Measurements from ENCODE around the gene LHX6.

LHX6 gene

DNA sequence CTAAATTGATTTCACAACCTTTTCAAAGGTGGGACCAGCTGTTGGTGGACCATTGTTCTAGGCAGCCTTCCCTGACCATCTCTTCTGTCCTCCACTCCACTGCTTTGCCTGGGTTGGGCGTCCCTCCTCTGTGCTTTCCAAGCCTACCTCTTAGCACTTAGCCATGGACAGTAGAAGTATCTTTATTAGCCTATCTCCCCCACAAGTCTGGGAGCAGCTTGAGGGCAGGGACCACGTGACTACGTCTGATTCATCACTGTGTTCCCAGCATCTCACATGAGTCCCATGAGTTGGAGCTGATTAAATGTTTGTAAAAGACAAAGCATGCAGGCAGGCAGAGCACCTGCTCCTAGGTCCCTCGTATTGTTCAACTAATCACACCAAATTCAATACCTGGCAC lies 48.1 kb downstream of the LHX6 start:
- Histone ChIP-seq H3F3A (ENCODE audit: insufficient read depth, low read length) (no peaks in the 10 kb centered on the region), H2AFZ (ENCODE audit: low read length) (no peak overlapping the region), H4K20me1 (ENCODE audit: insufficient read depth, low read length) (no peaks in the 10 kb centered on the region), H3K9me3 (replicated peaks; ENCODE audit: insufficient read depth, low read length) (no peaks in the 10 kb centered on the region), H3K9ac (ENCODE audit: low read length) (no peak overlapping the region), H3K4me3 (ENCODE audit: low read length) (no peak overlapping the region), H3K27me3 (replicated peaks; ENCODE audit: insufficient read depth, low read length) (no peaks in the 10 kb centered on the region; the same call in 1 of the 2 replicates), H3K4me2 (ENCODE audit: low read depth, low read length) (no peak overlapping the region), H3K27ac (ENCODE audit: low read length) (no peak overlapping the region), H3K4me1 (ENCODE audit: low read length) (no peaks in the 10 kb centered on the region), H3K36me3 (replicated peaks; ENCODE audit: insufficient read depth, low read length) (no peaks in the 10 kb centered on the region), H3K9me2 (replicated peaks; ENCODE audit: insufficient read depth, low read length) (no peaks in the 10 kb centered on the region), H3K79me2 (ENCODE audit: low read length) (no peaks in the 10 kb centered on the region)
- no peak for TF ChIP-seq EZH2phosphoT487 (IDR thresholded peaks at IDR 0.05; ENCODE audit: low read length)
- TF ChIP-seq EZH2 (optimal IDR thresholded peaks at IDR 0.05; ENCODE audit: low read depth, low read length): no peak
- TF ChIP-seq, protein P1, sequence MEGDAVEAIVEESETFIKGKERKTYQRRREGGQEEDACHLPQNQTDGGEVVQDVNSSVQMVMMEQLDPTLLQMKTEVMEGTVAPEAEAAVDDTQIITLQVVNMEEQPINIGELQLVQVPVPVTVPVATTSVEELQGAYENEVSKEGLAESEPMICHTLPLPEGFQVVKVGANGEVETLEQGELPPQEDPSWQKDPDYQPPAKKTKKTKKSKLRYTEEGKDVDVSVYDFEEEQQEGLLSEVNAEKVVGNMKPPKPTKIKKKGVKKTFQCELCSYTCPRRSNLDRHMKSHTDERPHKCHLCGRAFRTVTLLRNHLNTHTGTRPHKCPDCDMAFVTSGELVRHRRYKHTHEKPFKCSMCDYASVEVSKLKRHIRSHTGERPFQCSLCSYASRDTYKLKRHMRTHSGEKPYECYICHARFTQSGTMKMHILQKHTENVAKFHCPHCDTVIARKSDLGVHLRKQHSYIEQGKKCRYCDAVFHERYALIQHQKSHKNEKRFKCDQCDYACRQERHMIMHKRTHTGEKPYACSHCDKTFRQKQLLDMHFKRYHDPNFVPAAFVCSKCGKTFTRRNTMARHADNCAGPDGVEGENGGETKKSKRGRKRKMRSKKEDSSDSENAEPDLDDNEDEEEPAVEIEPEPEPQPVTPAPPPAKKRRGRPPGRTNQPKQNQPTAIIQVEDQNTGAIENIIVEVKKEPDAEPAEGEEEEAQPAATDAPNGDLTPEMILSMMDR (IDR thresholded peaks at IDR 0.05; ENCODE audit: low read length): no peak
- no peak for DNase-seq

DNA sequence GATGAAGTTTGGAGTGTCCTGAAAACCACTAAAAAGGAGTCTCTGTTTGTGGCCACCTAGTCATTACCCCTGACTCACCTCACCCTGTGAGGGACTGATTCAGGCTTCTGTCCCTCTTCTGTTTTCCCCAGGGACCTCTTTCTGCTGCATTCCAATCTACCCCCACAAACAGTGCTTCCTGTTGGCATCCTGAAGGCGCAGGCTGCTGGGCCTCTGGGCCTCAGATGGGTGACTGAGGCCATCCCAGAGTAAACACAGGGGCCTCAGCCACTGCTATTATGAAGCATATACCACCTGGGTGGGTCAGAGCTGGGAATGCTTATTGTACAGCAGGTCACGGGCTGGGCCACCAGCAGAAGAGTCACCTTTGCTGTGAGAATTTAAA lies 49.1 kb downstream of the LHX6 start:
- Histone ChIP-seq H2AFZ (ENCODE audit: low read length) (no peak overlapping the region), H4K20me1 (ENCODE audit: insufficient read depth, low read length) (no peaks in the 10 kb centered on the region), H3K36me3 (replicated peaks; ENCODE audit: insufficient read depth, low read length) (no peaks in the 10 kb centered on the region), H3K4me3 (ENCODE audit: low read length) (no peak overlapping the region), H3K27ac (ENCODE audit: low read length) (no peak overlapping the region), H3K79me2 (ENCODE audit: low read length) (no peaks in the 10 kb centered on the region), H3K9me2 (replicated peaks; ENCODE audit: insufficient read depth, low read length) (no peaks in the 10 kb centered on the region), H3K27me3 (replicated peaks; ENCODE audit: insufficient read depth, low read length) (no peaks in the 10 kb centered on the region; the same call in 1 of the 2 replicates), H3K4me2 (ENCODE audit: low read depth, low read length) (no peak overlapping the region), H3F3A (ENCODE audit: insufficient read depth, low read length) (no peaks in the 10 kb centered on the region), H3K4me1 (ENCODE audit: low read length) (no peaks in the 10 kb centered on the region), H3K9ac (ENCODE audit: low read length) (no peak overlapping the region), H3K9me3 (replicated peaks; ENCODE audit: insufficient read depth, low read length) (no peaks in the 10 kb centered on the region)
- TF ChIP-seq EZH2 (optimal IDR thresholded peaks at IDR 0.05; ENCODE audit: low read depth, low read length): no peak
- TF ChIP-seq EZH2phosphoT487 (IDR thresholded peaks at IDR 0.05; ENCODE audit: low read length): no peak
- TF ChIP-seq, protein P1 (IDR thresholded peaks at IDR 0.05; ENCODE audit: low read length): no peak
- no peak for DNase-seq

DNA sequence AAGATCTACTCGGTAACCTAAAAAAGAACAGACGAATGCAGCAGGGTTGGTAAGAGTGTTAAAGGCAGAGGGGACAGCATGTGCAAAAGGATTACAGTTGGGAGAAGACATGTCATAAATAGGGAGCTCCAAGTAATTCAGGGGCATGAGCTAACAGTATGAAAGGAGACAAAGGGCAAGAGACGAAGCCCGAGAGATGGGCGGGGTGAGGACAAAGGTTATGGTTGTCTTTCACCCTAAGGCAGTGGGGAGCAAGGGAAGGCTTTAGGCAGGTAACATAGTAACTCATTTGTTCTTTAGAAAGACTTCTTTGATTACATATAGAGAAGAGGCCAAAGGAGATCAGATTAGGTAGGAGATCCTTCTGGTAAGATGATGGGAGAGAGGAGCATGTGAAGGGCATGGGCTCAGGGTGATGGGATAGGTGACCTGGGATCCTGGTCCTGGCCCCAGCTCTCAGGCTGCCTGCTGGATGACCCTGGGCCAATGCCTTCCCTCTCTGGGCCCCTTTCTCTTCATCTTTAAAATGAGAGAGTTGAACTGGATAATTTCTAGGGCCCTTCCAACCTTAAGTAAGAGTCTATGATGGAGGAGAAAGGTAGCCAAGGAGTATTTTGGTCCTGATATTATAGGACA lies 49.6 kb downstream of the LHX6 start:
- Histone ChIP-seq H3K4me1 (ENCODE audit: low read length) (no peaks in the 10 kb centered on the region), H3K4me2 (ENCODE audit: low read depth, low read length) (no peak overlapping the region), H3K9ac (ENCODE audit: low read length) (no peak overlapping the region), H3K9me2 (replicated peaks; ENCODE audit: insufficient read depth, low read length) (no peaks in the 10 kb centered on the region), H3K9me3 (replicated peaks; ENCODE audit: insufficient read depth, low read length) (no peaks in the 10 kb centered on the region), H3K27ac (ENCODE audit: low read length) (no peak overlapping the region), H3K36me3 (replicated peaks; ENCODE audit: insufficient read depth, low read length) (no peaks in the 10 kb centered on the region), H3K27me3 (replicated peaks; ENCODE audit: insufficient read depth, low read length) (no peaks in the 10 kb centered on the region; the same call in 1 of the 2 replicates), H4K20me1 (ENCODE audit: insufficient read depth, low read length) (no peaks in the 10 kb centered on the region), H3F3A (ENCODE audit: insufficient read depth, low read length) (no peaks in the 10 kb centered on the region), H2AFZ (ENCODE audit: low read length) (no peak overlapping the region), H3K79me2 (ENCODE audit: low read length) (no peaks in the 10 kb centered on the region), H3K4me3 (ENCODE audit: low read length) (no peak overlapping the region)
- TF ChIP-seq, protein P1 (IDR thresholded peaks at IDR 0.05; ENCODE audit: low read length): no peak
- TF ChIP-seq EZH2 (optimal IDR thresholded peaks at IDR 0.05; ENCODE audit: low read depth, low read length) (no peak), EZH2phosphoT487 (IDR thresholded peaks at IDR 0.05; ENCODE audit: low read length) (no peak)
- DNase-seq: no peak

Measured in MM.1S (cell line).